ENCODE results near the gene SLC22A3. TPM values are rescaled to one million over a fixed set of nuclear protein-coding genes. Genes with fewer than 3 reads are reported as not detected.

Gene SLC22A3
- polyA plus RNA-seq, 2 of the 4 experiments (the other 2 are of a cell fraction), result 44.9 to 57.4 TPM

GRCh38 chr6:160462116-160462515, 113.9 kb downstream of the SLC22A3 start:
- CTCF ChIA-PET, result interaction anchor here (1.5 kb wide), 1 partner anchor 374 kb away, joined by 6 read pairs; no protein-coding TSS in a partner anchor
- TF ChIP-seq HMGXB4 (CRISPR knock-in tag; IDR thresholded peaks at IDR 0.05; ENCODE audit: borderline replicate concordance), result no peak
- no peak for ATAC-seq

GRCh38 chr6:160462551-160463109, 114.5 kb downstream of the SLC22A3 start:
- H3K9me3 ChIP-seq, result no peaks in the 10 kb centered on the region
- peaks cover 6% of the 10 kb centered on the region; the same call in 1 of the 3 replicates for H3K4me1 ChIP-seq
- TF ChIP-seq KDM5A (IDR thresholded peaks at IDR 0.05) (no peak), CBX8 (IDR thresholded peaks at IDR 0.05) (no peak), SREBF2 (IDR thresholded peaks at IDR 0.05) (no peak), RARB (CRISPR knock-in tag; IDR thresholded peaks at IDR 0.05) (no peak), TP53 (CRISPR knock-in tag; IDR thresholded peaks at IDR 0.05) (no peak), CTCF (IDR thresholded peaks at IDR 0.05) (no peak), TFCP2L1 (CRISPR knock-in tag; IDR thresholded peaks at IDR 0.05) (no peak), HMGXB4 (CRISPR knock-in tag; IDR thresholded peaks at IDR 0.05; ENCODE audit: borderline replicate concordance) (no peak)
- FAIRE-seq (no peak), ATAC-seq (no peak), DNase-seq (ENCODE audit: low read depth in 1 of 2, low spot score in 1 of 2) (no peak)
- H3K27ac ChIP-seq, result no peak overlapping the region
- H3K4me2 ChIP-seq, result no peak overlapping the region
- ChIA-PET CTCF (interaction anchor here (1.5 kb wide), 1 partner anchor 374 kb away, joined by 6 read pairs; no protein-coding TSS in a partner anchor), POLR2A (no interaction called here)
- WGBS (ENCODE audit: missing lambda C conversion rate), result 46% methylated on average over 3 of the region's 3 CpGs
- no peak overlapping the region for H3K4me3 ChIP-seq

More at GRCh38 chr6:160462116-160462515, 113.9 kb downstream of the SLC22A3 start:
- Histone ChIP-seq H3K27ac (no peak overlapping the region), H3K4me3 (no peak overlapping the region), H3K9me3 (no peaks in the 10 kb centered on the region), H3K4me2 (no peak overlapping the region), H3K4me1 (peaks cover 6% of the 10 kb centered on the region; the same call in 1 of the 3 replicates)
- no peak for DNase-seq (ENCODE audit: low read depth in 1 of 2, low spot score in 1 of 2)
- POLR2A ChIA-PET, result no interaction called here
- FAIRE-seq, result no peak

- Histone ChIP-seq H3K9me3 (no peaks in the 10 kb centered on the region), H3K4me1 (peaks cover 6% of the 10 kb centered on the region; the same call in 1 of the 3 replicates), H3K4me3 (no peak overlapping the region), H3K27ac (no peak overlapping the region), H3K4me2 (no peak overlapping the region)
- CTCF ChIA-PET, result interaction anchor here (1.0 to 2.6 kb wide), 2 partner anchors 9 to 10 kb away, joined by 3 to 13 read pairs; no protein-coding TSS in a partner anchor
- 32% methylated on average over 3 of the region's 3 CpGs for WGBS (ENCODE audit: missing lambda C conversion rate)
- POLR2A ChIA-PET, result no interaction called here
- no peak for ATAC-seq
- no peak for TF ChIP-seq ESRRA (IDR thresholded peaks at IDR 0.05; ENCODE audit: borderline replicate concordance, low read length)
- no peak for TF ChIP-seq CBX8 (IDR thresholded peaks at IDR 0.05)
- no peak for TF ChIP-seq NFE2L2 (conservative IDR thresholded peaks at IDR 0.05; ENCODE audit: low read length)
- no peak for TF ChIP-seq RAD21 (conservative IDR thresholded peaks at IDR 0.05 in 1 of 2, IDR thresholded peaks at IDR 0.05 in 1 of 2)
- TF ChIP-seq HDAC2 (IDR thresholded peaks at IDR 0.05), result no peak
- TF ChIP-seq ZSCAN20 (CRISPR knock-in tag; IDR thresholded peaks at IDR 0.05), result no peak
- TF ChIP-seq RCOR1 (IDR thresholded peaks at IDR 0.05; ENCODE audit: low read depth, low read length), result no peak
- no peak for TF ChIP-seq FOSB (CRISPR knock-in tag; IDR thresholded peaks at IDR 0.05)
- TF ChIP-seq RNF2 (IDR thresholded peaks at IDR 0.05; ENCODE audit: borderline replicate concordance, low read depth), result no peak
- no peak for TF ChIP-seq MAFK (IDR thresholded peaks at IDR 0.05; ENCODE audit: partially characterized antibody)
- TF ChIP-seq E2F6 (IDR thresholded peaks at IDR 0.05; ENCODE audit: borderline replicate concordance, low read depth), result no peak
- TF ChIP-seq POLR2A (IDR thresholded peaks at IDR 0.05; ENCODE audit: low read length), result no peak
- TF ChIP-seq MAZ (IDR thresholded peaks at IDR 0.05; ENCODE audit: borderline replicate concordance, low read depth, low read length), result no peak
- no peak for TF ChIP-seq CHD4 (IDR thresholded peaks at IDR 0.05; ENCODE audit: borderline replicate concordance)
- TF ChIP-seq ELK1 (IDR thresholded peaks at IDR 0.05; ENCODE audit: low read depth, low read length), result no peak
- no peak for TF ChIP-seq HEYL (CRISPR knock-in tag; IDR thresholded peaks at IDR 0.05)
- no peak for TF ChIP-seq PHF8 (IDR thresholded peaks at IDR 0.05; ENCODE audit: borderline replicate concordance, low read depth)
- no peak for TF ChIP-seq ZFP36 (IDR thresholded peaks at IDR 0.05; ENCODE audit: borderline replicate concordance, partially characterized antibody)
- FAIRE-seq, result no peak
- DNase-seq (ENCODE audit: low read depth in 1 of 2, low spot score in 1 of 2), result no peak
Observed at GRCh38 chr6:160464744-160465143, 116.6 kb downstream of the SLC22A3 start.
